HepG2 (cell line): ENCODE results near the gene FCN3. TPM values are rescaled to one million over a fixed set of nuclear protein-coding genes. Genes with fewer than 3 reads are reported as not detected.

Source experiments
- AGO2 ChIP-seq: fragments of 200-400 bp; formaldehyde crosslinking; optimal IDR thresholded peaks from 2 replicates; pipeline ENCODE3; 2017; ENCODE audit warnings: mild to moderate bottlenecking, low read depth, low read length, moderate library complexity
- PAF1 ChIP-seq: IDR thresholded peaks from 2 replicates; pipeline ENCODE4 v1.6.1; 2016; ENCODE audit warnings: missing genetic modification reagents, missing compliant biosample characterization
- RERE ChIP-seq: IDR thresholded peaks from 2 replicates; pipeline ENCODE4 v1.6.1; 2016; ENCODE audit warnings: low read depth, missing genetic modification reagents, missing compliant biosample characterization
- ZBTB40 ChIP-seq, 2 experiments: fragments of 450-650 bp in 1 of 2; sonication (generic) in 1 of 2; formaldehyde crosslinking in 1 of 2; IDR thresholded peaks; 2 replicates each; pipeline versions ENCODE4 v1.6.1 to v1.8.0; 2016 to 2022; ENCODE audit warnings: antibody characterized with exemption in 1 of 2, mild to moderate bottlenecking in 1 of 2, missing genetic modification reagents in 1 of 2
- ZC3H4 ChIP-seq: sonication (generic); formaldehyde crosslinking; IDR thresholded peaks from 2 replicates; pipeline ENCODE4 v1.4.0; 2020; ENCODE audit warnings: missing genetic modification reagents, borderline replicate concordance
- polyA plus RNA-seq, 8 experiments: library from polyadenylated mRNA; depleted of rRNA in 3 of 8; stranded (reverse) in 7 of 8; unstranded in 1 of 8; fragments of >200 nt; fragmentation: Illumina TruSeq in 4 of 8; extraction: Trizol in 4 of 8; gene quantifications; 2 replicates each; pipeline versions ENCODE4 v1.2.1 to v1.2.3, GENCODE V29; 2011 to 2016; ENCODE audit warnings: low read depth in 4 of 8, missing spikeins in 1 of 8, mixed read lengths in 1 of 8; ENCODE audit not compliant: insufficient read depth in 1 of 8
- total RNA-seq, 5 experiments: library from RNA; depleted of rRNA; stranded (reverse); fragments of >200 nt; fragmentation: Illumina TruSeq; extraction: Trizol; gene quantifications; 2 replicates each; pipeline ENCODE4 v1.2.3, GENCODE V29; 2016; ENCODE audit warnings: low read depth in 1 of 5
- TF ChIP-seq, protein P1 (sequence below): sonication (generic); formaldehyde crosslinking; IDR thresholded peaks from 2 replicates; pipeline ENCODE4 v1.5.0; 2020; ENCODE audit warnings: missing genetic modification reagents
- TF ChIP-seq, protein P2 (sequence below): sonication (generic); formaldehyde crosslinking; conservative IDR thresholded peaks from 2 replicates; pipeline ENCODE4 v1.8.0; 2022; ENCODE audit warnings: low read depth, missing genetic modification reagents

FCN3 gene
- total and polyA plus RNA-seq, 2 of the 13 experiments (the other 11 are each of a cell fraction or from before 2014, with no cell fraction given) = not detected

- TF ChIP-seq RERE (CRISPR knock-in tag) (no peak), ZBTB40 (IDR thresholded peaks at IDR 0.05) (no peak), ZBTB40 (CRISPR knock-in tag; IDR thresholded peaks at IDR 0.05) (no peak), ZC3H4 (CRISPR knock-in tag) (no peak), AGO2 (no peak), PAF1 (CRISPR knock-in tag) (no peak)
- TF ChIP-seq, protein P1, sequence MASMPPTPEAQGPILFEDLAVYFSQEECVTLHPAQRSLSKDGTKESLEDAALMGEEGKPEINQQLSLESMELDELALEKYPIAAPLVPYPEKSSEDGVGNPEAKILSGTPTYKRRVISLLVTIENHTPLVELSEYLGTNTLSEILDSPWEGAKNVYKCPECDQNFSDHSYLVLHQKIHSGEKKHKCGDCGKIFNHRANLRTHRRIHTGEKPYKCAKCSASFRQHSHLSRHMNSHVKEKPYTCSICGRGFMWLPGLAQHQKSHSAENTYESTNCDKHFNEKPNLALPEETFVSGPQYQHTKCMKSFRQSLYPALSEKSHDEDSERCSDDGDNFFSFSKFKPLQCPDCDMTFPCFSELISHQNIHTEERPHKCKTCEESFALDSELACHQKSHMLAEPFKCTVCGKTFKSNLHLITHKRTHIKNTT (CRISPR knock-in tag) = no peak
- TF ChIP-seq, protein P2, sequence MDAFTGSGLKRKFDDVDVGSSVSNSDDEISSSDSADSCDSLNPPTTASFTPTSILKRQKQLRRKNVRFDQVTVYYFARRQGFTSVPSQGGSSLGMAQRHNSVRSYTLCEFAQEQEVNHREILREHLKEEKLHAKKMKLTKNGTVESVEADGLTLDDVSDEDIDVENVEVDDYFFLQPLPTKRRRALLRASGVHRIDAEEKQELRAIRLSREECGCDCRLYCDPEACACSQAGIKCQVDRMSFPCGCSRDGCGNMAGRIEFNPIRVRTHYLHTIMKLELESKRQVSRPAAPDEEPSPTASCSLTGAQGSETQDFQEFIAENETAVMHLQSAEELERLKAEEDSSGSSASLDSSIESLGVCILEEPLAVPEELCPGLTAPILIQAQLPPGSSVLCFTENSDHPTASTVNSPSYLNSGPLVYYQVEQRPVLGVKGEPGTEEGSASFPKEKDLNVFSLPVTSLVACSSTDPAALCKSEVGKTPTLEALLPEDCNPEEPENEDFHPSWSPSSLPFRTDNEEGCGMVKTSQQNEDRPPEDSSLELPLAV (CRISPR knock-in tag) = no peak
These were observed 32.9 kb downstream of the FCN3 start, which contains the start of gene SYTL1 (continued) for GRCh38 chr1:27341525-27342252.
